Measurements from ENCODE around the gene TBPL1.

TBPL1 gene

GRCh38 chr6:134015719-134016557 is 62.9 kb downstream of the TBPL1 start:
- Histone ChIP-seq H3K4me1 (ENCODE audit: insufficient read depth, poor library complexity, severe bottlenecking) (no peaks in the 10 kb centered on the region), H3K4me3 (ENCODE audit: severe bottlenecking) (no peak overlapping the region)
- ATAC-seq (ENCODE audit: low read depth): no peak

GRCh38 chr6:134016558-134016814 is 63.5 kb downstream of the TBPL1 start:
- H3K4me3 ChIP-seq (ENCODE audit: severe bottlenecking): no peak overlapping the region
- H3K27ac ChIP-seq (ENCODE audit: poor library complexity, severe bottlenecking): no peak overlapping the region
- TF ChIP-seq CTCF (IDR thresholded peaks at IDR 0.05; ENCODE audit: poor library complexity, severe bottlenecking): no peak
- no peak for ATAC-seq (ENCODE audit: low read depth)
- no peak for DNase-seq (ENCODE audit: low spot score)
- H3K27me3 ChIP-seq (ENCODE audit: insufficient read depth, poor library complexity, severe bottlenecking): no peaks in the 10 kb centered on the region
- no peaks in the 10 kb centered on the region for H3K4me1 ChIP-seq (ENCODE audit: insufficient read depth, poor library complexity, severe bottlenecking)
- no peaks in the 10 kb centered on the region for H3K36me3 ChIP-seq (ENCODE audit: low read depth)
- no peaks in the 10 kb centered on the region for H3K9me3 ChIP-seq (ENCODE audit: severe bottlenecking)

More at GRCh38 chr6:134015719-134016557, 62.9 kb downstream of the TBPL1 start:
- no peaks in the 10 kb centered on the region for H3K9me3 ChIP-seq (ENCODE audit: severe bottlenecking)
- no peak for DNase-seq (ENCODE audit: low spot score)
- H3K36me3 ChIP-seq (ENCODE audit: low read depth): no peaks in the 10 kb centered on the region
- no peak overlapping the region for H3K27ac ChIP-seq (ENCODE audit: poor library complexity, severe bottlenecking)
- H3K27me3 ChIP-seq (ENCODE audit: insufficient read depth, poor library complexity, severe bottlenecking): no peaks in the 10 kb centered on the region
- no peak for TF ChIP-seq CTCF (IDR thresholded peaks at IDR 0.05; ENCODE audit: poor library complexity, severe bottlenecking)

GRCh38 chr6:134020071-134020470 is 67.0 kb downstream of the TBPL1 start:
- Histone ChIP-seq H3K27ac (ENCODE audit: poor library complexity, severe bottlenecking) (no peak overlapping the region), H3K9me3 (ENCODE audit: severe bottlenecking) (no peaks in the 10 kb centered on the region), H3K36me3 (ENCODE audit: low read depth) (no peaks in the 10 kb centered on the region), H3K4me1 (ENCODE audit: insufficient read depth, poor library complexity, severe bottlenecking) (no peaks in the 10 kb centered on the region), H3K27me3 (ENCODE audit: insufficient read depth, poor library complexity, severe bottlenecking) (no peaks in the 10 kb centered on the region), H3K4me3 (ENCODE audit: severe bottlenecking) (no peak overlapping the region)
- ATAC-seq (ENCODE audit: low read depth) (no peak), DNase-seq (ENCODE audit: low spot score) (no peak)
- TF ChIP-seq CTCF (IDR thresholded peaks at IDR 0.05; ENCODE audit: poor library complexity, severe bottlenecking): no peak

- TF ChIP-seq CTCF (IDR thresholded peaks at IDR 0.05; ENCODE audit: poor library complexity, severe bottlenecking): no peak
- Histone ChIP-seq H3K27me3 (ENCODE audit: insufficient read depth, poor library complexity, severe bottlenecking) (no peaks in the 10 kb centered on the region), H3K27ac (ENCODE audit: poor library complexity, severe bottlenecking) (no peak overlapping the region), H3K4me1 (ENCODE audit: insufficient read depth, poor library complexity, severe bottlenecking) (no peaks in the 10 kb centered on the region), H3K9me3 (ENCODE audit: severe bottlenecking) (no peaks in the 10 kb centered on the region), H3K4me3 (ENCODE audit: severe bottlenecking) (no peak overlapping the region), H3K36me3 (ENCODE audit: low read depth) (no peaks in the 10 kb centered on the region)
- ATAC-seq (ENCODE audit: low read depth) (no peak), DNase-seq (ENCODE audit: low spot score) (no peak)
Measured at GRCh38 chr6:134020543-134020942, 67.5 kb downstream of the TBPL1 start.

GRCh38 chr6:134020968-134021367 is 67.9 kb downstream of the TBPL1 start:
- ATAC-seq (ENCODE audit: low read depth) (no peak), DNase-seq (ENCODE audit: low spot score) (no peak)
- TF ChIP-seq CTCF (IDR thresholded peaks at IDR 0.05; ENCODE audit: poor library complexity, severe bottlenecking): no peak
- Histone ChIP-seq H3K27me3 (ENCODE audit: insufficient read depth, poor library complexity, severe bottlenecking) (no peaks in the 10 kb centered on the region), H3K27ac (ENCODE audit: poor library complexity, severe bottlenecking) (no peak overlapping the region), H3K4me1 (ENCODE audit: insufficient read depth, poor library complexity, severe bottlenecking) (no peaks in the 10 kb centered on the region), H3K36me3 (ENCODE audit: low read depth) (no peaks in the 10 kb centered on the region), H3K9me3 (ENCODE audit: severe bottlenecking) (no peaks in the 10 kb centered on the region), H3K4me3 (ENCODE audit: severe bottlenecking) (no peak overlapping the region)

Data from RWPE2 (cell line).